ENCODE data around the gene PRX.
A peak's percentile ranks its signal among the peaks of the same experiment; 100 is the strongest.
"Not testable (repeated sequence)": the region's sequence is repeated elsewhere in the genome, so short reads cannot be mapped to it uniquely, and the experiment has no call there.

Gene PRX

GRCh38 chr19:40431698-40432097 lies 18.5 kb upstream of the PRX start:
- no peak for DNase-seq (ENCODE audit: low read depth)
- no peak overlapping the region for H3K4me3 ChIP-seq (ENCODE audit: low read length)
- no peak for TF ChIP-seq CTCF (conservative IDR thresholded peaks at IDR 0.05; ENCODE audit: low read length)

- not testable (repeated sequence) for DNase-seq (ENCODE audit: low read depth); H3K4me3 ChIP-seq (ENCODE audit: low read length)
These were observed 17.1 kb upstream of the PRX start for GRCh38 chr19:40430242-40430641.

- not testable (repeated sequence) for H3K4me3 ChIP-seq (ENCODE audit: low read length); DNase-seq (ENCODE audit: low read depth)
These were observed 15.0 kb upstream of the PRX start for GRCh38 chr19:40428197-40428596.

GRCh38 chr19:40425450-40426287 lies 12.5 kb upstream of the PRX start, which contains the start of gene SERTAD1:
Gene SERTAD1 (minus strand): TSS chr19:40425992. CDS start chr19:40423546, 2,446 bp downstream.
- H3K4me3 ChIP-seq (ENCODE audit: low read length) = peak within 1 kb of the TSS; percentile 95
- TF ChIP-seq CTCF (conservative IDR thresholded peaks at IDR 0.05; ENCODE audit: low read length) = peak; percentile 49
- DNase-seq (ENCODE audit: low read depth) = peak; percentile 99

- peak overlapping the region; percentile 95 for H3K4me3 ChIP-seq (ENCODE audit: low read length)
- TF ChIP-seq CTCF (conservative IDR thresholded peaks at IDR 0.05; ENCODE audit: low read length) = no peak
- peak; percentile 18 for DNase-seq (ENCODE audit: low read depth)
These were observed 11.7 kb upstream of the PRX start for GRCh38 chr19:40424637-40425449.

GRCh38 chr19:40423938-40424337 lies 10.8 kb upstream of the PRX start:
- no peak for DNase-seq (ENCODE audit: low read depth)
- H3K4me3 ChIP-seq (ENCODE audit: low read length) = peak overlapping the region; percentile 95
- TF ChIP-seq CTCF (conservative IDR thresholded peaks at IDR 0.05; ENCODE audit: low read length) = no peak

- H3K4me3 ChIP-seq (ENCODE audit: low read length) = no peak overlapping the region
- DNase-seq (ENCODE audit: low read depth) = no peak
- no peak; the same call in 1 of the 2 replicates for TF ChIP-seq CTCF (conservative IDR thresholded peaks at IDR 0.05; ENCODE audit: low read length)
These were observed 9.8 kb upstream of the PRX start for GRCh38 chr19:40422748-40423566.

Data from AG10803 (cell line).